K562 (cell line): ENCODE results near the gene FASLG. TPM values are rescaled to one million over a fixed set of nuclear protein-coding genes. Genes with fewer than 3 reads are reported as not detected.
"Not testable (repeated sequence)": the region's sequence is repeated elsewhere in the genome, so short reads cannot be mapped to it uniquely, and the experiment has no call there.

Experiments
- ATAC-seq: fragments of 200-7000 bp; cut with Tn5 transposase; 3 replicates; pipeline ENCODE4 v1.9.1; 2020; ENCODE audit warnings: moderate library complexity
- BruUV-seq: library from RNA; stranded (reverse); fragments of 400-500 nt; replicated peaks from 2 replicates; lab custom pipeline; 2021; lab: Mats Ljungman, UMichigan
- CTCF ChIA-PET: fragments of 300-600 bp; formaldehyde crosslinking; extraction: SDS; loops from one replicate; lab custom pipeline; 2021; ENCODE audit warnings: low intra/inter-chr PET ratio; lab: Yijun Ruan, JAX
- POLR2A ChIA-PET: fragments of 300-600, 350-650 bp; sonication (Branson Sonifier 250); formaldehyde crosslinking; extraction: SDS; loops from one replicate; lab custom pipeline; 2021; ENCODE audit warnings: antibody characterized with exemption, inconsistent platforms; lab: Yijun Ruan, JAX
- DNase-seq, 4 experiments: peaks; one replicate each; pipeline versions ENCODE4 v3.0.0 to v3.0.0-alpha.2; 2011 to 2018; ENCODE audit warnings: low spot score in 3 of 4, mixed read lengths in 3 of 4; ENCODE audit errors: extremely low read depth in 1 of 4
- FAIRE-seq: peaks from 2 replicates; lab custom pipeline; 2011; peaks lifted over from hg19 to GRCh38; lab: Jason Lieb, UNC
- H2AFZ ChIP-seq: 2 replicates; pipeline ENCODE4 v1.6.0; 2011; ENCODE audit warnings: low read depth, low read length, control low read depth, inconsistent platforms
- H3K27ac ChIP-seq: fragments of 200-600 bp; 3 replicates; pipeline ENCODE4 v1.8.0; 2011; ENCODE audit warnings: low read depth, mild to moderate bottlenecking, control low read depth, inconsistent platforms, low read length, moderate library complexity, mixed read lengths; ENCODE audit errors: extremely low read depth
- H3K27me3 ChIP-seq, 2 experiments: fragments of 300-600 bp in 1 of 2; 2 replicates in 1 of 2; 3 replicates in 1 of 2; pipeline versions ENCODE4 v1.6.0 to v1.8.0; 2011; ENCODE audit warnings: inconsistent platforms in 2 of 2, low read length in 2 of 2, mild to moderate bottlenecking in 1 of 2, mixed read lengths in 1 of 2, moderate library complexity in 1 of 2; ENCODE audit not compliant: control insufficient read depth in 2 of 2, insufficient read depth in 2 of 2
- H3K36me3 ChIP-seq: fragments of 300-600 bp; 3 replicates; pipeline ENCODE4 v1.8.0; 2011; ENCODE audit warnings: mild to moderate bottlenecking, low read length, inconsistent platforms; ENCODE audit not compliant: control insufficient read depth, insufficient read depth
- H3K4me1 ChIP-seq, 2 experiments: fragments of 200-600 bp in 1 of 2; replicated peaks in 1 of 2; 2 replicates in 1 of 2; 3 replicates in 1 of 2; pipeline versions ENCODE4 v1.5.1 to v1.8.0; 2011; ENCODE audit warnings: inconsistent platforms in 2 of 2, low read length in 2 of 2, mild to moderate bottlenecking in 1 of 2, mixed read lengths in 1 of 2, moderate library complexity in 1 of 2; ENCODE audit not compliant: control insufficient read depth in 2 of 2, insufficient read depth in 2 of 2
- H3K4me2 ChIP-seq: 2 replicates; pipeline ENCODE4 v1.6.1; 2011; ENCODE audit warnings: low read length, control low read depth, inconsistent platforms, mixed read lengths; ENCODE audit not compliant: insufficient read depth
- H3K4me3 ChIP-seq: fragments of 200-600 bp; sonication (generic), shearing (Covaris generic); 2 replicates; pipeline ENCODE4 v1.5.1; 2016; ENCODE audit warnings: control low read depth, inconsistent platforms
- H3K79me2 ChIP-seq: fragments of 200-600 bp; 3 replicates; pipeline ENCODE4 v1.8.0; 2011; ENCODE audit warnings: low read length, inconsistent platforms; ENCODE audit not compliant: control insufficient read depth, insufficient read depth
- H3K9ac ChIP-seq, 2 experiments: 2 replicates each; pipeline versions ENCODE4 v1.6.0 to v1.6.1; 2011; ENCODE audit warnings: low read depth in 2 of 2, low read length in 2 of 2, control low read depth in 1 of 2, inconsistent platforms in 1 of 2, mild to moderate bottlenecking in 1 of 2, mixed read lengths in 1 of 2; ENCODE audit not compliant: insufficient read depth in 1 of 2
- H3K9me1 ChIP-seq: one replicate; pipeline ENCODE4 v1.6.0; 2011; ENCODE audit warnings: inconsistent platforms, mild to moderate bottlenecking, low read length, moderate library complexity; ENCODE audit not compliant: control insufficient read depth, insufficient read depth
- H3K9me3 ChIP-seq: replicated peaks from 2 replicates; pipeline ENCODE4 v1.5.1; 2011; ENCODE audit warnings: low read depth, low read length, inconsistent platforms; ENCODE audit not compliant: control insufficient read depth, insufficient read depth
- H4K20me1 ChIP-seq: replicated peaks from 2 replicates; pipeline ENCODE4 v1.6.1; 2011; ENCODE audit warnings: low read length, inconsistent platforms, mixed read lengths; ENCODE audit not compliant: control insufficient read depth, insufficient read depth
- RAD51 ChIP-seq: fragments of 450-650 bp; IDR thresholded peaks from 2 replicates; pipeline ENCODE4 v1.7.1; 2016; ENCODE audit warnings: low read depth, mild to moderate bottlenecking, borderline replicate concordance
- TFE3 ChIP-seq: fragments of 450-650 bp; formaldehyde crosslinking; IDR thresholded peaks from 2 replicates; pipeline ENCODE4 v1.4.0; 2020; ENCODE audit warnings: mild to moderate bottlenecking, mixed read lengths
- TOE1 ChIP-seq, 2 experiments: fragments of 450-650 bp in 1 of 2; sonication (generic) in 1 of 2; formaldehyde crosslinking in 1 of 2; IDR thresholded peaks; 2 replicates each; pipeline versions ENCODE4 v1.7.1 to v1.8.0; 2016 to 2022; ENCODE audit warnings: borderline replicate concordance in 2 of 2, mild to moderate bottlenecking in 2 of 2, antibody characterized with exemption in 1 of 2, inconsistent platforms in 1 of 2, low read depth in 1 of 2, missing genetic modification reagents in 1 of 2, moderate library complexity in 1 of 2
- USF1 ChIP-seq: sonication (generic); formaldehyde crosslinking; IDR thresholded peaks from 2 replicates; pipeline ENCODE4 v1.9.0; 2022; ENCODE audit warnings: mild to moderate bottlenecking, missing genetic modification reagents
- USF2 ChIP-seq: sonication (generic); formaldehyde crosslinking; IDR thresholded peaks from 2 replicates; pipeline ENCODE4 v1.5.0; 2020; ENCODE audit warnings: missing genetic modification reagents
- WGBS: fragments of 100-300 bp; shearing (Covaris generic); methylation state at CpG from one replicate; pipeline ENCODE4 v1.1.6; 2016; ENCODE audit warnings: low coverage, mixed read lengths; ENCODE audit not compliant: insufficient coverage; ENCODE audit errors: missing lambda C conversion rate; 5-methylcytosine and 5-hydroxymethylcytosine counted together
- in situ Hi-C: fragments of 300-500 bp; cut with MboI; formaldehyde crosslinking; loops from 4 replicates; pipeline ENCODE4 v1.15.0; 2018; ENCODE audit warnings: inconsistent platforms, mixed read lengths
- intact Hi-C: fragments of 100-400 bp; cut with micrococcal nuclease; formaldehyde crosslinking; loops from 2 replicates; pipeline ENCODE4 v1.14.2; 2022
- polyA plus RNA-seq, 8 experiments: library from polyadenylated mRNA; depleted of rRNA in 4 of 8; stranded (reverse) in 5 of 8; unstranded in 3 of 8; fragments of >200 nt; fragmentation: Nextera tagmentation in 2 of 8; fragmentation: Illumina TruSeq in 1 of 8; extraction: Ambion mirVana in 2 of 8; extraction: Trizol in 1 of 8; gene quantifications; 2 replicates each; pipeline versions ENCODE4 v1.2.1 to v1.2.3, GENCODE V29; 2011 to 2014; ENCODE audit warnings: inconsistent platforms in 1 of 8, missing spikeins in 1 of 8
- total RNA-seq, 7 experiments: library from RNA; depleted of rRNA in 6 of 7; stranded (reverse); fragments of >200 nt in 6 of 7; fragmentation: Illumina TruSeq in 2 of 7; extraction: Trizol in 2 of 7; gene quantifications; 2 replicates each; pipeline versions ENCODE4 v1.2.1 to v1.2.3, GENCODE V29; 2011 to 2021; ENCODE audit warnings: low replicate concordance in 1 of 7

FASLG gene
- total and polyA plus RNA-seq, 9 of the 15 experiments (the other 6 are each of a cell fraction or from before 2014, with no cell fraction given) = not detected

- 3% methylated on average over 2 of the region's 2 CpGs for WGBS
- in situ Hi-C loops; H3K9me3 ChIP-seq; POLR2A ChIA-PET; FAIRE-seq; BruUV-seq; CTCF ChIA-PET; intact Hi-C loops; H2AFZ ChIP-seq; DNase-seq; H3K27me3 ChIP-seq; H3K4me1 ChIP-seq; H3K79me2 ChIP-seq; H3K36me3 ChIP-seq; H4K20me1 ChIP-seq; H3K9me1 ChIP-seq; H3K4me2 ChIP-seq; H3K9ac ChIP-seq; H3K4me3 ChIP-seq; ATAC-seq; H3K27ac ChIP-seq; TF ChIP-seq TOE1 (CRISPR knock-in tag; IDR thresholded peaks at IDR 0.05; ENCODE audit: borderline replicate concordance, low read depth): not testable (repeated sequence)
- TF ChIP-seq RAD51 = peak; percentile 72
- TF ChIP-seq TFE3 (CRISPR knock-in tag) = peak; percentile 74
- 0 out of 2 replicates have a peak, but pooled peaks have one; percentile 37 for TF ChIP-seq USF2
- peak; percentile 30; the same call in 1 of the 2 replicates for TF ChIP-seq TOE1 (IDR thresholded peaks at IDR 0.05; ENCODE audit: borderline replicate concordance)
- peak; percentile 49 for TF ChIP-seq USF1 (CRISPR knock-in tag)
These were observed 29.7 kb downstream of the FASLG start for GRCh38 chr1:172688428-172689085.

GRCh38 chr1:172690925-172691324, 32.0 kb downstream of the FASLG start:
- H3K27me3 ChIP-seq, ATAC-seq, H3K79me2 ChIP-seq, H3K9ac ChIP-seq, POLR2A ChIA-PET, H3K36me3 ChIP-seq, intact Hi-C loops, H3K4me2 ChIP-seq, in situ Hi-C loops, H3K4me1 ChIP-seq, H2AFZ ChIP-seq, BruUV-seq, DNase-seq, H4K20me1 ChIP-seq, H3K9me1 ChIP-seq, H3K4me3 ChIP-seq, H3K27ac ChIP-seq, FAIRE-seq, CTCF ChIA-PET, H3K9me3 ChIP-seq: not testable (repeated sequence)
- WGBS = 7% methylated on average over 1 of the region's 1 CpG
